Thyroid gland (tissue), 4 donors: ENCODE measurements around the gene TNNI3. TPM values are rescaled to one million over a fixed set of nuclear protein-coding genes. Genes with fewer than 3 reads are reported as not detected.

ENCODE experiments used
- DNase-seq, 2 donors: peaks; one replicate each; pipeline ENCODE4 v3.0.0-alpha.2; 2019
- H3K27ac ChIP-seq, 3 donors: fragments of 200-600 bp; sonication (generic); 1 replicate in 2 of 3; 2 replicates in 1 of 3; pipeline ENCODE4 v1.5.1; 2016 to 2019; ENCODE audit warnings: mild to moderate bottlenecking in 1 of 3, moderate library complexity in 1 of 3
- H3K27me3 ChIP-seq: fragments of 200-600 bp; sonication (generic); one replicate; pipeline ENCODE4 v1.5.1; 2019
- H3K36me3 ChIP-seq, 2 donors: fragments of 200-600 bp; sonication (generic); one replicate each; pipeline ENCODE4 v1.5.1; 2016 to 2019
- H3K4me1 ChIP-seq, 2 donors: fragments of 200-600 bp; sonication (generic); one replicate each; pipeline ENCODE4 v1.5.1; 2017 to 2019
- H3K4me3 ChIP-seq, 3 donors: fragments of 200-600 bp; sonication (generic); replicated peaks in 1 of 3; 1 replicate in 2 of 3; 2 replicates in 1 of 3; pipeline ENCODE4 v1.5.1; 2016; ENCODE audit warnings: mild to moderate bottlenecking in 1 of 3
- H3K9me3 ChIP-seq: fragments of 200-600 bp; sonication (generic); one replicate; pipeline ENCODE4 v1.5.1; 2017
- CTCF ChIP-seq, 6 experiments: fragments of 200-600 bp in 3 of 6; fragments of 450-650 bp in 3 of 6; sonication (generic) in 3 of 6; IDR thresholded peaks; one replicate each; pipeline ENCODE4 v1.5.1; 2016 to 2019; ENCODE audit warnings: antibody characterized with exemption in 6 of 6, mild to moderate bottlenecking in 2 of 6, inconsistent platforms in 1 of 6, moderate library complexity in 1 of 6
- POLR2A ChIP-seq, 2 donors: fragments of 450-650 bp; IDR thresholded peaks; one replicate each; pipeline ENCODE4 v1.6.1; 2017; ENCODE audit warnings: antibody characterized with exemption in 2 of 2, mild to moderate bottlenecking in 2 of 2, moderate library complexity in 1 of 2
- WGBS, 2 donors: methylation state at CpG; one replicate each; pipeline ENCODE4 v1.1.5; 2017; 5-methylcytosine and 5-hydroxymethylcytosine counted together
- intact Hi-C: fragments of 100-400 bp; cut with DNase I; formaldehyde crosslinking; loops from one replicate; pipeline ENCODE4 v1.15.1; 2023
- total RNA-seq, 4 donors: library from RNA; depleted of rRNA; stranded (reverse); fragments of >200 nt; gene quantifications; one replicate each; pipeline ENCODE4 v1.2.3, GENCODE V29; 2016

The TNNI3 gene
- total RNA-seq, 4 donors from 2014 or later = not detected

- intact Hi-C loops = loop anchor here (10.0 kb wide), 1 partner anchor 480 kb away; the partner anchor contains the start of gene ZNF784
- TF ChIP-seq CTCF (IDR thresholded peaks at IDR 0.05) (no peak), POLR2A (IDR thresholded peaks at IDR 0.05) (no peak)
- Histone ChIP-seq H3K4me3 (no peak overlapping the region), H3K27ac (no peak overlapping the region), H3K4me1 (peaks cover 0 to 7% of the 10 kb centered on the region in 2 donors), H3K9me3 (no peaks in the 10 kb centered on the region), H3K36me3 (no peaks in the 10 kb centered on the region), H3K27me3 (peaks cover 28% of the 10 kb centered on the region)
- WGBS, 2 donors = 27 to 28% methylated on average over 3 of the region's 3 CpGs
- DNase-seq = no peak
Measured at GRCh38 chr19:55145232-55145631, 12.3 kb downstream of the TNNI3 start.

GRCh38 chr19:55141696-55142095, 15.8 kb downstream of the TNNI3 start:
- Histone ChIP-seq H3K27ac (no peak overlapping the region), H3K4me3 (no peak overlapping the region), H3K4me1 (peaks cover 0 to 6% of the 10 kb centered on the region in 2 donors), H3K27me3 (peaks cover 15% of the 10 kb centered on the region), H3K36me3 (no peaks in the 10 kb centered on the region), H3K9me3 (no peaks in the 10 kb centered on the region)
- DNase-seq = no peak
- WGBS, 2 donors = 5 to 26% methylated on average over 7 to 21 of the region's 21 CpGs
- TF ChIP-seq CTCF (IDR thresholded peaks at IDR 0.05) = no peak
- no peak for TF ChIP-seq POLR2A (IDR thresholded peaks at IDR 0.05)
- intact Hi-C loops = loop anchor here (2.0 to 10.0 kb wide), 3 partner anchors 276 to 483 kb away; partner anchors contain the start of gene ZNF784

GRCh38 chr19:55137915-55138314, 19.6 kb downstream of the TNNI3 start:
- Histone ChIP-seq H3K27ac (no peak overlapping the region), H3K4me3 (no peak overlapping the region), H3K9me3 (no peaks in the 10 kb centered on the region), H3K4me1 (no peaks in the 10 kb centered on the region), H3K36me3 (no peaks in the 10 kb centered on the region), H3K27me3 (peaks cover 6% of the 10 kb centered on the region)
- intact Hi-C loops = no loop called here
- no peak for TF ChIP-seq CTCF (IDR thresholded peaks at IDR 0.05)
- no peak for TF ChIP-seq POLR2A (IDR thresholded peaks at IDR 0.05)
- 45 to 57% methylated on average over 9 of the region's 9 CpGs for WGBS, 2 donors
- DNase-seq = no peak

GRCh38 chr19:55136399-55137102, 21.0 kb downstream of the TNNI3 start:
- TF ChIP-seq CTCF (IDR thresholded peaks at IDR 0.05) (no peak), POLR2A (IDR thresholded peaks at IDR 0.05) (no peak)
- WGBS, 2 donors = 80 to 84% methylated on average over 10 to 17 of the region's 17 CpGs
- Histone ChIP-seq H3K9me3 (no peaks in the 10 kb centered on the region), H3K4me1 (no peaks in the 10 kb centered on the region), H3K36me3 (no peaks in the 10 kb centered on the region), H3K27me3 (peaks cover under 1% of the 10 kb centered on the region), H3K27ac (no peak overlapping the region), H3K4me3 (no peak overlapping the region)
- no peak for DNase-seq
- intact Hi-C loops = no loop called here

GRCh38 chr19:55134736-55135135, 22.8 kb downstream of the TNNI3 start:
- no peak overlapping the region for H3K4me3 ChIP-seq
- H3K27ac ChIP-seq = no peak overlapping the region
- no peaks in the 10 kb centered on the region for H3K4me1 ChIP-seq
- no peaks in the 10 kb centered on the region for H3K27me3 ChIP-seq
- no peaks in the 10 kb centered on the region for H3K9me3 ChIP-seq
- intact Hi-C loops = no loop called here
- WGBS, 2 donors = 34 to 44% methylated on average over 3 of the region's 3 CpGs
- H3K36me3 ChIP-seq = no peaks in the 10 kb centered on the region
- TF ChIP-seq CTCF (IDR thresholded peaks at IDR 0.05) = no peak
- TF ChIP-seq POLR2A (IDR thresholded peaks at IDR 0.05) = no peak
- DNase-seq = no peak
